HepG2 (cell line): ENCODE measurements around the gene ZNF184. TPM values are rescaled to one million over a fixed set of nuclear protein-coding genes. Genes with fewer than 3 reads are reported as not detected.

Experiments
- CEBPB ChIP-seq: IDR thresholded peaks from 2 replicates; pipeline ENCODE4 v1.6.1; 2011; ENCODE audit warnings: low read depth, low read length, improper control_type of control experiment, borderline replicate concordance
- CHCHD3 ChIP-seq: sonication (generic); formaldehyde crosslinking; IDR thresholded peaks from 2 replicates; pipeline ENCODE4 v1.8.0; 2022; ENCODE audit warnings: mild to moderate bottlenecking, missing genetic modification reagents, moderate library complexity
- EED ChIP-seq: sonication (generic); formaldehyde crosslinking; IDR thresholded peaks from 2 replicates; pipeline ENCODE4 v1.5.0; 2020; ENCODE audit warnings: mild to moderate bottlenecking, missing genetic modification reagents
- EHMT2 ChIP-seq: fragments of 200-600 bp; sonication (generic); IDR thresholded peaks from 2 replicates; pipeline ENCODE4 v1.7.0; 2017; ENCODE audit warnings: antibody characterized with exemption, low read depth, low read length, borderline replicate concordance
- JUND ChIP-seq: sonication (generic); formaldehyde crosslinking; IDR thresholded peaks from 2 replicates; pipeline ENCODE4 v1.8.0; 2022; ENCODE audit warnings: mild to moderate bottlenecking, missing genetic modification reagents
- NCOA2 ChIP-seq: sonication (generic); formaldehyde crosslinking; IDR thresholded peaks from 2 replicates; pipeline ENCODE4 v1.8.0; 2022; ENCODE audit warnings: inconsistent platforms
- SAP130 ChIP-seq: IDR thresholded peaks from 2 replicates; pipeline ENCODE4 v1.6.1; 2016; ENCODE audit warnings: low read depth
- TARDBP ChIP-seq: sonication (generic); formaldehyde crosslinking; IDR thresholded peaks from 2 replicates; pipeline ENCODE4 v1.8.0; 2022; ENCODE audit warnings: mild to moderate bottlenecking, missing genetic modification reagents
- TBL1XR1 ChIP-seq: fragments of 150-350 bp; IDR thresholded peaks from 2 replicates; pipeline ENCODE4 v1.6.1; 2014; ENCODE audit warnings: borderline replicate concordance, low read length; ENCODE audit not compliant: partially characterized antibody
- TSC22D2 ChIP-seq: sonication (generic); formaldehyde crosslinking; IDR thresholded peaks from 2 replicates; pipeline ENCODE4 v1.5.1; 2020; ENCODE audit warnings: missing genetic modification reagents, mild to moderate bottlenecking, borderline replicate concordance
- U2AF2 ChIP-seq: fragments of 200-400 bp; formaldehyde crosslinking; IDR thresholded peaks from 2 replicates; pipeline ENCODE4 v1.6.1; 2017; ENCODE audit warnings: low read depth, mild to moderate bottlenecking, low read length
- ZFP36 ChIP-seq: fragments of 150-350 bp; IDR thresholded peaks from 2 replicates; pipeline ENCODE4 v1.6.1; 2018; ENCODE audit warnings: borderline replicate concordance, low read length, low read depth; ENCODE audit not compliant: partially characterized antibody
- ZNF225 ChIP-seq: sonication (generic); formaldehyde crosslinking; IDR thresholded peaks from 2 replicates; pipeline ENCODE4 v1.4.0; 2020; ENCODE audit warnings: mild to moderate bottlenecking, missing genetic modification reagents
- ZNF367 ChIP-seq: sonication (generic); formaldehyde crosslinking; IDR thresholded peaks from 2 replicates; pipeline ENCODE4 v1.4.0; 2020; ENCODE audit warnings: missing genetic modification reagents, borderline replicate concordance
- ZNF660 ChIP-seq: sonication (generic); formaldehyde crosslinking; IDR thresholded peaks from 2 replicates; pipeline ENCODE4 v1.5.1; 2020; ENCODE audit warnings: mild to moderate bottlenecking, low read depth, missing genetic modification reagents, borderline replicate concordance
- polyA plus RNA-seq, 8 experiments: library from polyadenylated mRNA; depleted of rRNA in 3 of 8; stranded (reverse) in 7 of 8; unstranded in 1 of 8; fragments of >200 nt; fragmentation: Illumina TruSeq in 4 of 8; extraction: Trizol in 4 of 8; gene quantifications; 2 replicates each; pipeline versions ENCODE4 v1.2.1 to v1.2.3, GENCODE V29; 2011 to 2016; ENCODE audit warnings: low read depth in 4 of 8, missing spikeins in 1 of 8, mixed read lengths in 1 of 8; ENCODE audit not compliant: insufficient read depth in 1 of 8
- total RNA-seq, 5 experiments: library from RNA; depleted of rRNA; stranded (reverse); fragments of >200 nt; fragmentation: Illumina TruSeq; extraction: Trizol; gene quantifications; 2 replicates each; pipeline ENCODE4 v1.2.3, GENCODE V29; 2016; ENCODE audit warnings: low read depth in 1 of 5
- TF ChIP-seq, protein P1 (sequence below): sonication (generic); formaldehyde crosslinking; IDR thresholded peaks from 2 replicates; pipeline ENCODE4 v1.4.0; 2020; ENCODE audit warnings: missing genetic modification reagents
- TF ChIP-seq, protein P2 (sequence below): IDR thresholded peaks from 2 replicates; pipeline ENCODE4 v1.6.1; 2016; ENCODE audit warnings: low read depth, borderline replicate concordance
- TF ChIP-seq, protein P3 (sequence below): sonication (generic); formaldehyde crosslinking; IDR thresholded peaks from 2 replicates; pipeline ENCODE4 v1.4.0; 2020; ENCODE audit warnings: missing genetic modification reagents
- TF ChIP-seq, protein P4 (sequence below): sonication (generic); formaldehyde crosslinking; IDR thresholded peaks from 2 replicates; pipeline ENCODE4 v1.4.0; 2020; ENCODE audit warnings: missing genetic modification reagents, low read depth, mild to moderate bottlenecking, borderline replicate concordance
- TF ChIP-seq, protein P5 (sequence below): IDR thresholded peaks from 2 replicates; pipeline ENCODE4 v1.6.1; 2016; ENCODE audit warnings: control low read depth
- TF ChIP-seq, protein P6 (sequence below): sonication (generic); formaldehyde crosslinking; IDR thresholded peaks from 2 replicates; pipeline ENCODE4 v1.9.0; 2021; ENCODE audit warnings: missing genetic modification reagents, mild to moderate bottlenecking, borderline replicate concordance

Gene ZNF184
- total and polyA plus RNA-seq, 2 of the 13 experiments (the other 11 are each of a cell fraction or from before 2014, with no cell fraction given), result 2.1 to 10.1 TPM

DNA sequence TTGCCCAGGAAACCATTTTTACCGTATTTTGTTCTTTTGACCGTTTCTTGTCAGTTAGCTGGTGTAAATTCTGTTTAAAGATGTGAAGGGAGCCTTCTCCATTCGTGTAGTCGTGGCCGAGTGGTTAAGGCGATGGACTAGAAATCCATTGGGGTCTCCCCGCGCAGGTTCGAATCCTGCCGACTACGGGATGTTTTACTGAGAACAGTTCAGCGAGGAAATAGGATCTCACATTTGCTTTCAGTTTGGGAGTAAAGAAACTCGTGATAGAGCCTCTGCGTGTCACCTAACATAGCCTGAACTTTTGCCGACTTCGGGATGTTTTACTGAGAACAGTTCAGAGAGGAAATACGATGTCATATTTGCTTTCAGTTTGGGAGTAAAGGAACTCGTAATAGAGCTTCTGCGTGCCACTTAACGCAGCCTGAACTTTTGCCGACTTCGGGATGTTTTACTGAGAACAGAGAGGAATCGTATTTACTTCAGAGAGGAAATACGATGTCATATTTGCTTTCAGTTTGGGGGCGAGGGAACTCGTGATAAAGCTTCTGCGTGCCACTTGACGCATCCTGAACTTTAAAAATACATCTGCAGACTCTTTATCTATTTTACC lies 5.9 kb upstream of the ZNF184 start (continued):
- no peak for TF ChIP-seq ZNF367 (CRISPR knock-in tag)
- TF ChIP-seq CEBPB, result no peak
- no peak for TF ChIP-seq EED
- peak; percentile 75 for TF ChIP-seq SAP130
- TF ChIP-seq, protein P1, sequence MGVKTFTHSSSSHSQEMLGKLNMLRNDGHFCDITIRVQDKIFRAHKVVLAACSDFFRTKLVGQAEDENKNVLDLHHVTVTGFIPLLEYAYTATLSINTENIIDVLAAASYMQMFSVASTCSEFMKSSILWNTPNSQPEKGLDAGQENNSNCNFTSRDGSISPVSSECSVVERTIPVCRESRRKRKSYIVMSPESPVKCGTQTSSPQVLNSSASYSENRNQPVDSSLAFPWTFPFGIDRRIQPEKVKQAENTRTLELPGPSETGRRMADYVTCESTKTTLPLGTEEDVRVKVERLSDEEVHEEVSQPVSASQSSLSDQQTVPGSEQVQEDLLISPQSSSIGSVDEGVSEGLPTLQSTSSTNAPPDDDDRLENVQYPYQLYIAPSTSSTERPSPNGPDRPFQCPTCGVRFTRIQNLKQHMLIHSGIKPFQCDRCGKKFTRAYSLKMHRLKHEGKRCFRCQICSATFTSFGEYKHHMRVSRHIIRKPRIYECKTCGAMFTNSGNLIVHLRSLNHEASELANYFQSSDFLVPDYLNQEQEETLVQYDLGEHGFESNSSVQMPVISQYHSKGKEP (CRISPR knock-in tag), result no peak
- no peak for TF ChIP-seq TBL1XR1
- TF ChIP-seq, protein P2, sequence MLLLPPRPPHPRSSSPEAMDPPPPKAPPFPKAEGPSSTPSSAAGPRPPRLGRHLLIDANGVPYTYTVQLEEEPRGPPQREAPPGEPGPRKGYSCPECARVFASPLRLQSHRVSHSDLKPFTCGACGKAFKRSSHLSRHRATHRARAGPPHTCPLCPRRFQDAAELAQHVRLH, result no peak
- TF ChIP-seq, protein P3, sequence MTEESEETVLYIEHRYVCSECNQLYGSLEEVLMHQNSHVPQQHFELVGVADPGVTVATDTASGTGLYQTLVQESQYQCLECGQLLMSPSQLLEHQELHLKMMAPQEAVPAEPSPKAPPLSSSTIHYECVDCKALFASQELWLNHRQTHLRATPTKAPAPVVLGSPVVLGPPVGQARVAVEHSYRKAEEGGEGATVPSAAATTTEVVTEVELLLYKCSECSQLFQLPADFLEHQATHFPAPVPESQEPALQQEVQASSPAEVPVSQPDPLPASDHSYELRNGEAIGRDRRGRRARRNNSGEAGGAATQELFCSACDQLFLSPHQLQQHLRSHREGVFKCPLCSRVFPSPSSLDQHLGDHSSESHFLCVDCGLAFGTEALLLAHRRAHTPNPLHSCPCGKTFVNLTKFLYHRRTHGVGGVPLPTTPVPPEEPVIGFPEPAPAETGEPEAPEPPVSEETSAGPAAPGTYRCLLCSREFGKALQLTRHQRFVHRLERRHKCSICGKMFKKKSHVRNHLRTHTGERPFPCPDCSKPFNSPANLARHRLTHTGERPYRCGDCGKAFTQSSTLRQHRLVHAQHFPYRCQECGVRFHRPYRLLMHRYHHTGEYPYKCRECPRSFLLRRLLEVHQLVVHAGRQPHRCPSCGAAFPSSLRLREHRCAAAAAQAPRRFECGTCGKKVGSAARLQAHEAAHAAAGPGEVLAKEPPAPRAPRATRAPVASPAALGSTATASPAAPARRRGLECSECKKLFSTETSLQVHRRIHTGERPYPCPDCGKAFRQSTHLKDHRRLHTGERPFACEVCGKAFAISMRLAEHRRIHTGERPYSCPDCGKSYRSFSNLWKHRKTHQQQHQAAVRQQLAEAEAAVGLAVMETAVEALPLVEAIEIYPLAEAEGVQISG (CRISPR knock-in tag), result peak; percentile 69; the same call in 1 of the 2 replicates
- TF ChIP-seq TARDBP, result peak; percentile 64; the same call in 1 of the 2 replicates
- TF ChIP-seq, protein P4, sequence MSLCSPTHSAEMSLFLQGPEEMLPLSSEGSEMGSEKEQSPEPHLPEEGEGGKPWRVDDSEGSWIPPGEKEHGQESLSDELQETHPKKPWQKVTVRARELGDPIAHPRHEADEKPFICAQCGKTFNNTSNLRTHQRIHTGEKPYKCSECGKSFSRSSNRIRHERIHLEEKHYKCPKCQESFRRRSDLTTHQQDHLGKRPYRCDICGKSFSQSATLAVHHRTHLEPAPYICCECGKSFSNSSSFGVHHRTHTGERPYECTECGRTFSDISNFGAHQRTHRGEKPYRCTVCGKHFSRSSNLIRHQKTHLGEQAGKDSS, result no peak
- TF ChIP-seq CHCHD3 (CRISPR knock-in tag), result no peak
- TF ChIP-seq TSC22D2, result peak; percentile 59; the same call in 1 of the 2 replicates
- TF ChIP-seq ZFP36, result no peak
- TF ChIP-seq JUND (CRISPR knock-in tag), result no peak
- no peak for TF ChIP-seq ZNF660 (CRISPR knock-in tag)
- TF ChIP-seq, protein P5, sequence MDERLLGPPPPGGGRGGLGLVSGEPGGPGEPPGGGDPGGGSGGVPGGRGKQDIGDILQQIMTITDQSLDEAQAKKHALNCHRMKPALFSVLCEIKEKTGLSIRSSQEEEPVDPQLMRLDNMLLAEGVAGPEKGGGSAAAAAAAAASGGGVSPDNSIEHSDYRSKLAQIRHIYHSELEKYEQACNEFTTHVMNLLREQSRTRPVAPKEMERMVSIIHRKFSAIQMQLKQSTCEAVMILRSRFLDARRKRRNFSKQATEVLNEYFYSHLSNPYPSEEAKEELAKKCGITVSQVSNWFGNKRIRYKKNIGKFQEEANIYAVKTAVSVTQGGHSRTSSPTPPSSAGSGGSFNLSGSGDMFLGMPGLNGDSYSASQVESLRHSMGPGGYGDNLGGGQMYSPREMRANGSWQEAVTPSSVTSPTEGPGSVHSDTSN (CRISPR knock-in tag), result peak; percentile 45; the same call in 1 of the 2 replicates
- peak; percentile 37; the same call in 1 of the 2 replicates for TF ChIP-seq NCOA2 (CRISPR knock-in tag)
- TF ChIP-seq, protein P6, sequence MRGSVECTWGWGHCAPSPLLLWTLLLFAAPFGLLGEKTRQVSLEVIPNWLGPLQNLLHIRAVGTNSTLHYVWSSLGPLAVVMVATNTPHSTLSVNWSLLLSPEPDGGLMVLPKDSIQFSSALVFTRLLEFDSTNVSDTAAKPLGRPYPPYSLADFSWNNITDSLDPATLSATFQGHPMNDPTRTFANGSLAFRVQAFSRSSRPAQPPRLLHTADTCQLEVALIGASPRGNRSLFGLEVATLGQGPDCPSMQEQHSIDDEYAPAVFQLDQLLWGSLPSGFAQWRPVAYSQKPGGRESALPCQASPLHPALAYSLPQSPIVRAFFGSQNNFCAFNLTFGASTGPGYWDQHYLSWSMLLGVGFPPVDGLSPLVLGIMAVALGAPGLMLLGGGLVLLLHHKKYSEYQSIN (CRISPR knock-in tag), result no peak
- TF ChIP-seq EHMT2, result peak; percentile 23; the same call in 1 of the 2 replicates
- TF ChIP-seq ZNF225 (CRISPR knock-in tag), result no peak; the same call in 1 of the 2 replicates
- TF ChIP-seq U2AF2, result no peak
